ENCODE data around the gene POLR3K.
"Not testable (repeated sequence)": the region's sequence is repeated elsewhere in the genome, so short reads cannot be mapped to it uniquely, and the experiment has no call there.

POLR3K gene

GRCh38 chr16:33154-33876, 20.1 kb downstream of the POLR3K start:
- H3K27ac ChIP-seq (ENCODE audit: low read length); H3K4me1 ChIP-seq (ENCODE audit: control insufficient read depth, insufficient read depth, low read length); H3K4me3 ChIP-seq (ENCODE audit: low read length in 2 of 2): not testable (repeated sequence)

GRCh38 chr16:30627-31026, 22.8 kb downstream of the POLR3K start:
- H3K9me3 ChIP-seq (ENCODE audit: control insufficient read depth in 2 of 2, low read length in 2 of 2); H3K4me3 ChIP-seq (ENCODE audit: low read length in 2 of 2); H3K36me3 ChIP-seq (ENCODE audit: control insufficient read depth in 2 of 2, insufficient read depth in 2 of 2, low read length in 2 of 2); H3K4me1 ChIP-seq (ENCODE audit: control insufficient read depth, insufficient read depth, low read length); H3K9ac ChIP-seq (ENCODE audit: low read length in 2 of 2); H3K27me3 ChIP-seq (ENCODE audit: control insufficient read depth in 1 of 2, insufficient read depth in 2 of 2, low read length in 2 of 2); H3K27ac ChIP-seq (ENCODE audit: low read length): not testable (repeated sequence)

More at GRCh38 chr16:33154-33876, 20.1 kb downstream of the POLR3K start:
- H3K9ac ChIP-seq (ENCODE audit: low read length in 2 of 2); H3K36me3 ChIP-seq (ENCODE audit: control insufficient read depth in 2 of 2, insufficient read depth in 2 of 2, low read length in 2 of 2); H3K9me3 ChIP-seq (ENCODE audit: control insufficient read depth in 2 of 2, low read length in 2 of 2); H3K27me3 ChIP-seq (ENCODE audit: control insufficient read depth in 1 of 2, insufficient read depth in 2 of 2, low read length in 2 of 2): not testable (repeated sequence)

- not testable (repeated sequence) for H3K36me3 ChIP-seq (ENCODE audit: control insufficient read depth in 2 of 2, insufficient read depth in 2 of 2, low read length in 2 of 2); H3K4me3 ChIP-seq (ENCODE audit: low read length in 2 of 2); H3K27me3 ChIP-seq (ENCODE audit: control insufficient read depth in 1 of 2, insufficient read depth in 2 of 2, low read length in 2 of 2); H3K9me3 ChIP-seq (ENCODE audit: control insufficient read depth in 2 of 2, low read length in 2 of 2); H3K9ac ChIP-seq (ENCODE audit: low read length in 2 of 2); H3K27ac ChIP-seq (ENCODE audit: low read length); H3K4me1 ChIP-seq (ENCODE audit: control insufficient read depth, insufficient read depth, low read length)
Measured at GRCh38 chr16:25926-26348, 27.5 kb downstream of the POLR3K start.

GRCh38 chr16:24151-24550, 29.3 kb downstream of the POLR3K start:
- H3K36me3 ChIP-seq (ENCODE audit: control insufficient read depth in 2 of 2, insufficient read depth in 2 of 2, low read length in 2 of 2); H3K27ac ChIP-seq (ENCODE audit: low read length); H3K4me3 ChIP-seq (ENCODE audit: low read length in 2 of 2); H3K9me3 ChIP-seq (ENCODE audit: control insufficient read depth in 2 of 2, low read length in 2 of 2); H3K4me1 ChIP-seq (ENCODE audit: control insufficient read depth, insufficient read depth, low read length); H3K27me3 ChIP-seq (ENCODE audit: control insufficient read depth in 1 of 2, insufficient read depth in 2 of 2, low read length in 2 of 2); H3K9ac ChIP-seq (ENCODE audit: low read length in 2 of 2): not testable (repeated sequence)

GRCh38 chr16:20886-21285, 32.5 kb downstream of the POLR3K start:
- not testable (repeated sequence) for H3K27ac ChIP-seq (ENCODE audit: low read length); H3K9ac ChIP-seq (ENCODE audit: low read length in 2 of 2); H3K36me3 ChIP-seq (ENCODE audit: control insufficient read depth in 2 of 2, insufficient read depth in 2 of 2, low read length in 2 of 2); H3K27me3 ChIP-seq (ENCODE audit: control insufficient read depth in 1 of 2, insufficient read depth in 2 of 2, low read length in 2 of 2); H3K4me3 ChIP-seq (ENCODE audit: low read length in 2 of 2); H3K4me1 ChIP-seq (ENCODE audit: control insufficient read depth, insufficient read depth, low read length); H3K9me3 ChIP-seq (ENCODE audit: control insufficient read depth in 2 of 2, low read length in 2 of 2)

- not testable (repeated sequence) for H3K27me3 ChIP-seq (ENCODE audit: control insufficient read depth in 1 of 2, insufficient read depth in 2 of 2, low read length in 2 of 2); H3K9ac ChIP-seq (ENCODE audit: low read length in 2 of 2); H3K4me3 ChIP-seq (ENCODE audit: low read length in 2 of 2); H3K9me3 ChIP-seq (ENCODE audit: control insufficient read depth in 2 of 2, low read length in 2 of 2); H3K27ac ChIP-seq (ENCODE audit: low read length); H3K36me3 ChIP-seq (ENCODE audit: control insufficient read depth in 2 of 2, insufficient read depth in 2 of 2, low read length in 2 of 2); H3K4me1 ChIP-seq (ENCODE audit: control insufficient read depth, insufficient read depth, low read length)
Measured at GRCh38 chr16:17062-17765, 36.2 kb downstream of the POLR3K start.

GRCh38 chr16:10772-11171, 42.6 kb downstream of the POLR3K start:
- H3K27me3 ChIP-seq (ENCODE audit: control insufficient read depth in 1 of 2, insufficient read depth in 2 of 2, low read length in 2 of 2); H3K4me1 ChIP-seq (ENCODE audit: control insufficient read depth, insufficient read depth, low read length); H3K9me3 ChIP-seq (ENCODE audit: control insufficient read depth in 2 of 2, low read length in 2 of 2): not testable (repeated sequence)

GRCh38 chr16:9903-10665, 43.3 kb downstream of the POLR3K start:
- Histone ChIP-seq H3K4me3 (ENCODE audit: low read length in 2 of 2) (peak overlapping the region in 1 of 2 donors; percentile 35), H3K9me3 (ENCODE audit: control insufficient read depth in 2 of 2, low read length in 2 of 2) (no peaks in the 10 kb centered on the region), H3K4me1 (ENCODE audit: control insufficient read depth, insufficient read depth, low read length) (no peaks in the 10 kb centered on the region), H3K27ac (ENCODE audit: low read length) (no peak overlapping the region), H3K27me3 (ENCODE audit: control insufficient read depth in 1 of 2, insufficient read depth in 2 of 2, low read length in 2 of 2) (no peaks in the 10 kb centered on the region), H3K36me3 (ENCODE audit: control insufficient read depth in 2 of 2, insufficient read depth in 2 of 2, low read length in 2 of 2) (no peaks in the 10 kb centered on the region), H3K9ac (ENCODE audit: low read length in 2 of 2) (no peak overlapping the region)

More at GRCh38 chr16:10772-11171, 42.6 kb downstream of the POLR3K start:
- not testable (repeated sequence) for H3K9ac ChIP-seq (ENCODE audit: low read length in 2 of 2); H3K36me3 ChIP-seq (ENCODE audit: control insufficient read depth in 2 of 2, insufficient read depth in 2 of 2, low read length in 2 of 2); H3K27ac ChIP-seq (ENCODE audit: low read length); H3K4me3 ChIP-seq (ENCODE audit: low read length in 2 of 2)
